HEK293T (cell line): Measurements from ENCODE around the gene TST.

ENCODE experiments used
- ARNT ChIP-seq: fragments of 450-650 bp; IDR thresholded peaks from 2 replicates; pipeline ENCODE4 v1.6.1; 2017; ENCODE audit warnings: mild to moderate bottlenecking
- SP1 ChIP-seq: fragments of 450-650 bp; IDR thresholded peaks from 2 replicates; pipeline ENCODE4 v1.6.1; 2017

GRCh38 chr22:37025500-37026070, 6.3 kb upstream of the TST start:
- TF ChIP-seq SP1 (no peak), ARNT (no peak)
